Measurements from ENCODE around the gene SETBP1. TPM values are rescaled to one million over a fixed set of nuclear protein-coding genes. Genes with fewer than 3 reads are reported as not detected.
A peak's percentile ranks its signal among the peaks of the same experiment; 100 is the strongest.

Gene SETBP1
- polyA plus RNA-seq, 1 experiment: 0.71 TPM

GRCh38 chr18:44897816-44898215 is 217.1 kb downstream of the SETBP1 start:
- TF ChIP-seq CTCF (IDR thresholded peaks at IDR 0.05; ENCODE audit: low read depth, low read length): no peak
- H3K27ac ChIP-seq (ENCODE audit: low read depth, low read length): no peak overlapping the region
- H3K27me3 ChIP-seq (ENCODE audit: control insufficient read depth, insufficient read depth, low read length): no peaks in the 10 kb centered on the region
- CTCF ChIA-PET: no interaction called here
- DNase-seq (ENCODE audit: low read depth, low spot score): no peak
- no peak overlapping the region for H3K4me3 ChIP-seq (ENCODE audit: low read depth, low read length)
- H3K9me3 ChIP-seq (ENCODE audit: control insufficient read depth, insufficient read depth, low read length): no peaks in the 10 kb centered on the region
- POLR2A ChIA-PET: no interaction called here

GRCh38 chr18:44898498-44898897 is 217.8 kb downstream of the SETBP1 start:
- CTCF ChIA-PET: no interaction called here

GRCh38 chr18:44899832-44900231 is 219.1 kb downstream of the SETBP1 start:
- Histone ChIP-seq H3K9me3 (ENCODE audit: control insufficient read depth, insufficient read depth, low read length) (no peaks in the 10 kb centered on the region), H3K4me3 (ENCODE audit: low read depth, low read length) (no peak overlapping the region), H3K27me3 (ENCODE audit: control insufficient read depth, insufficient read depth, low read length) (no peaks in the 10 kb centered on the region), H3K27ac (ENCODE audit: low read depth, low read length) (no peak overlapping the region)
- CTCF ChIA-PET: interaction anchor here (0.5 to 1.8 kb wide), 2 partner anchors 483 to 1313 kb away, joined by 5 to 7 read pairs; no protein-coding TSS in a partner anchor
- TF ChIP-seq CTCF (IDR thresholded peaks at IDR 0.05; ENCODE audit: low read depth, low read length): peak; percentile 13; the same call in 1 of the 2 replicates
- DNase-seq (ENCODE audit: low read depth, low spot score): no peak
- POLR2A ChIA-PET: no interaction called here

More at GRCh38 chr18:44898498-44898897, 217.8 kb downstream of the SETBP1 start:
- no peak overlapping the region for H3K4me3 ChIP-seq (ENCODE audit: low read depth, low read length)
- POLR2A ChIA-PET: no interaction called here
- no peak for DNase-seq (ENCODE audit: low read depth, low spot score)
- no peak for TF ChIP-seq CTCF (IDR thresholded peaks at IDR 0.05; ENCODE audit: low read depth, low read length)
- no peaks in the 10 kb centered on the region for H3K27me3 ChIP-seq (ENCODE audit: control insufficient read depth, insufficient read depth, low read length)
- H3K9me3 ChIP-seq (ENCODE audit: control insufficient read depth, insufficient read depth, low read length): no peaks in the 10 kb centered on the region
- H3K27ac ChIP-seq (ENCODE audit: low read depth, low read length): no peak overlapping the region

- Histone ChIP-seq H3K27ac (ENCODE audit: low read depth, low read length) (no peak overlapping the region), H3K27me3 (ENCODE audit: control insufficient read depth, insufficient read depth, low read length) (no peaks in the 10 kb centered on the region), H3K9me3 (ENCODE audit: control insufficient read depth, insufficient read depth, low read length) (no peaks in the 10 kb centered on the region), H3K4me3 (ENCODE audit: low read depth, low read length) (no peak overlapping the region)
- no peak for DNase-seq (ENCODE audit: low read depth, low spot score)
- no peak for TF ChIP-seq CTCF (IDR thresholded peaks at IDR 0.05; ENCODE audit: low read depth, low read length)
- ChIA-PET CTCF (interaction anchor here (1.0 to 1.8 kb wide), 2 partner anchors 8 to 482 kb away, joined by 3 to 7 read pairs; no protein-coding TSS in a partner anchor), POLR2A (no interaction called here)
These were observed 219.9 kb downstream of the SETBP1 start for GRCh38 chr18:44900627-44901026.

GRCh38 chr18:44901283-44901682 is 220.6 kb downstream of the SETBP1 start:
- no peak for DNase-seq (ENCODE audit: low read depth, low spot score)
- no peaks in the 10 kb centered on the region for H3K9me3 ChIP-seq (ENCODE audit: control insufficient read depth, insufficient read depth, low read length)
- POLR2A ChIA-PET: no interaction called here
- peak; percentile 21 for TF ChIP-seq CTCF (IDR thresholded peaks at IDR 0.05; ENCODE audit: low read depth, low read length)
- H3K27me3 ChIP-seq (ENCODE audit: control insufficient read depth, insufficient read depth, low read length): no peaks in the 10 kb centered on the region
- H3K4me3 ChIP-seq (ENCODE audit: low read depth, low read length): no peak overlapping the region
- no peak overlapping the region for H3K27ac ChIP-seq (ENCODE audit: low read depth, low read length)
- CTCF ChIA-PET: interaction anchor here (1.0 to 1.8 kb wide), 3 partner anchors 9 to 481 kb away, joined by 3 to 7 read pairs (median 7); no protein-coding TSS in a partner anchor

All from AG04450 (cell line).